GM12878 (cell line): ENCODE measurements around the gene TGFBR1. TPM values are rescaled to one million over a fixed set of nuclear protein-coding genes. Genes with fewer than 3 reads are reported as not detected.

Experiments used
- ASH2L ChIP-seq: fragments of 300-600, 200-600 bp; sonication (generic); IDR thresholded peaks from 2 replicates; pipeline ENCODE4 v1.6.1; 2017; ENCODE audit warnings: low read depth, mild to moderate bottlenecking, borderline replicate concordance
- CBX5 ChIP-seq: sonication (generic); IDR thresholded peaks from 2 replicates; pipeline ENCODE4 v1.6.1; 2016; ENCODE audit warnings: low read depth, moderate library complexity, mild to moderate bottlenecking, inconsistent platforms
- CHD4 ChIP-seq: fragments of 200-600 bp; sonication (generic); IDR thresholded peaks from 2 replicates; pipeline ENCODE4 v1.6.1; 2016; ENCODE audit warnings: mild to moderate bottlenecking
- DPF2 ChIP-seq: fragments of 450-650 bp; IDR thresholded peaks from 2 replicates; pipeline ENCODE4 v1.6.1; 2017; ENCODE audit warnings: mild to moderate bottlenecking
- ESRRA ChIP-seq: IDR thresholded peaks from 2 replicates; pipeline ENCODE4 v1.6.1; 2012; ENCODE audit warnings: mild to moderate bottlenecking, low read length, improper control_type of control experiment
- ETV6 ChIP-seq, 2 experiments: fragments of 450-650 bp in 1 of 2; IDR thresholded peaks in 1 of 2; conservative IDR thresholded peaks in 1 of 2; 2 replicates each; pipeline ENCODE4 v1.6.1; 2014; ENCODE audit warnings: antibody characterized with exemption in 1 of 2, borderline replicate concordance in 1 of 2, low read depth in 1 of 2, mild to moderate bottlenecking in 1 of 2, moderate library complexity in 1 of 2
- FOXM1 ChIP-seq: IDR thresholded peaks from 2 replicates; pipeline ENCODE4 v1.6.1; 2012; ENCODE audit warnings: low read depth, mild to moderate bottlenecking, inconsistent platforms, low read length, moderate library complexity
- HDGF ChIP-seq: fragments of 450-650 bp; IDR thresholded peaks from 2 replicates; pipeline ENCODE4 v1.6.1; 2016; ENCODE audit warnings: antibody characterized with exemption
- KDM1A ChIP-seq: fragments of 200-600 bp; sonication (generic); IDR thresholded peaks from 2 replicates; pipeline ENCODE4 v1.6.1; 2016; ENCODE audit warnings: borderline replicate concordance
- LARP7 ChIP-seq: fragments of 450-650 bp; IDR thresholded peaks from 2 replicates; pipeline ENCODE4 v1.6.1; 2017; ENCODE audit warnings: mild to moderate bottlenecking
- MXI1 ChIP-seq: fragments of 150-350 bp; IDR thresholded peaks from 2 replicates; pipeline ENCODE4 v1.6.1; 2011; ENCODE audit warnings: low read depth, mild to moderate bottlenecking, inconsistent platforms, low read length, improper control_type of control experiment
- NBN ChIP-seq: fragments of 450-650 bp; IDR thresholded peaks from 2 replicates; pipeline ENCODE4 v1.6.1; 2016
- NFIC ChIP-seq: IDR thresholded peaks from 2 replicates; pipeline ENCODE4 v1.6.1; 2012; ENCODE audit warnings: low read depth, mild to moderate bottlenecking, inconsistent platforms, low read length, moderate library complexity
- NFXL1 ChIP-seq: fragments of 450-650 bp; IDR thresholded peaks from 2 replicates; pipeline ENCODE4 v1.6.1; 2017; ENCODE audit warnings: antibody characterized with exemption, mild to moderate bottlenecking, borderline replicate concordance
- RAD21 ChIP-seq: IDR thresholded peaks from 2 replicates; pipeline ENCODE4 v1.6.1; 2011; ENCODE audit warnings: mild to moderate bottlenecking, low read depth, low read length, moderate library complexity; ENCODE audit not compliant: insufficient read depth
- SIX5 ChIP-seq: IDR thresholded peaks from 2 replicates; pipeline ENCODE4 v1.6.1; 2011; ENCODE audit warnings: mild to moderate bottlenecking, low read depth, low read length, moderate library complexity; ENCODE audit not compliant: severe bottlenecking
- STAT3 ChIP-seq: IDR thresholded peaks from 2 replicates; pipeline ENCODE4 v1.6.1; 2011; ENCODE audit warnings: low read depth, low read length, improper control_type of control experiment
- TARDBP ChIP-seq: IDR thresholded peaks from 2 replicates; pipeline ENCODE4 v1.6.1; 2016; ENCODE audit warnings: borderline replicate concordance
- TBL1XR1 ChIP-seq: IDR thresholded peaks from 2 replicates; pipeline ENCODE4 v1.6.1; 2012; ENCODE audit warnings: low read depth, low read length, improper control_type of control experiment
- TCF7 ChIP-seq: IDR thresholded peaks from 2 replicates; pipeline ENCODE4 v1.6.1; 2014; ENCODE audit warnings: antibody characterized with exemption, borderline replicate concordance
- YBX1 ChIP-seq: fragments of 450-650 bp; IDR thresholded peaks from 2 replicates; pipeline ENCODE4 v1.6.1; 2016; ENCODE audit warnings: antibody characterized with exemption
- ZBED1 ChIP-seq: IDR thresholded peaks from 2 replicates; pipeline ENCODE4 v1.6.1; 2016; ENCODE audit warnings: borderline replicate concordance
- ZBTB40 ChIP-seq: fragments of 450-650 bp; IDR thresholded peaks from 2 replicates; pipeline ENCODE4 v1.6.1; 2016; ENCODE audit warnings: mild to moderate bottlenecking, moderate library complexity, borderline replicate concordance
- ZNF24 ChIP-seq: fragments of 450-650 bp; IDR thresholded peaks from 2 replicates; pipeline ENCODE4 v1.6.1; 2017; ENCODE audit warnings: antibody characterized with exemption, mild to moderate bottlenecking
- ZSCAN29 ChIP-seq: fragments of 450-650 bp; IDR thresholded peaks from 2 replicates; pipeline ENCODE4 v1.6.1; 2017; ENCODE audit warnings: mild to moderate bottlenecking, moderate library complexity
- polyA plus RNA-seq, 11 experiments: library from polyadenylated mRNA; depleted of rRNA in 4 of 11; unstranded in 6 of 11; stranded (reverse) in 5 of 11; fragments of >200 nt; fragmentation: Nextera tagmentation in 4 of 11; fragmentation: Illumina TruSeq in 1 of 11; extraction: Ambion mirVana in 4 of 11; extraction: Trizol in 1 of 11; gene quantifications; 1 replicate in 1 of 11; 2 replicates in 10 of 11; pipeline versions ENCODE4 v1.2.1 to v1.2.3, GENCODE V29; 2011 to 2016; ENCODE audit warnings: inconsistent platforms in 2 of 11, missing spikeins in 2 of 11, low read depth in 1 of 11
- total RNA-seq, 4 experiments: library from RNA; depleted of rRNA in 3 of 4; stranded (reverse); fragments of >200 nt in 3 of 4; fragmentation: Illumina TruSeq in 1 of 4; extraction: Trizol in 1 of 4; gene quantifications; 2 replicates each; pipeline versions ENCODE4 v1.2.1 to v1.2.3, GENCODE V29; 2013 to 2021
- TF ChIP-seq, protein P1 (sequence below): fragments of 450-650 bp; IDR thresholded peaks from 2 replicates; pipeline ENCODE4 v1.6.1; 2016; ENCODE audit warnings: mild to moderate bottlenecking
- TF ChIP-seq, protein P2 (sequence below): fragments of 450-650 bp; IDR thresholded peaks from 2 replicates; pipeline ENCODE4 v1.6.1; 2017; ENCODE audit warnings: borderline replicate concordance

The TGFBR1 gene
- total and polyA plus RNA-seq, 10 of the 15 experiments (the other 5 are each of a cell fraction or from before 2014, with no cell fraction given), result 2.9 to 27.2 (median 16.6) TPM

GRCh38 chr9:99118782-99119466 is 14.0 kb downstream of the TGFBR1 start (continued):
- TF ChIP-seq, protein P1, sequence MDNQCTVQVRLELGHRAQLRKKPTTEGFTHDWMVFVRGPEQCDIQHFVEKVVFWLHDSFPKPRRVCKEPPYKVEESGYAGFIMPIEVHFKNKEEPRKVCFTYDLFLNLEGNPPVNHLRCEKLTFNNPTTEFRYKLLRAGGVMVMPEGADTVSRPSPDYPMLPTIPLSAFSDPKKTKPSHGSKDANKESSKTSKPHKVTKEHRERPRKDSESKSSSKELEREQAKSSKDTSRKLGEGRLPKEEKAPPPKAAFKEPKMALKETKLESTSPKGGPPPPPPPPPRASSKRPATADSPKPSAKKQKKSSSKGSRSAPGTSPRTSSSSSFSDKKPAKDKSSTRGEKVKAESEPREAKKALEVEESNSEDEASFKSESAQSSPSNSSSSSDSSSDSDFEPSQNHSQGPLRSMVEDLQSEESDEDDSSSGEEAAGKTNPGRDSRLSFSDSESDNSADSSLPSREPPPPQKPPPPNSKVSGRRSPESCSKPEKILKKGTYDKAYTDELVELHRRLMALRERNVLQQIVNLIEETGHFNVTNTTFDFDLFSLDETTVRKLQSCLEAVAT, result peak; percentile 84; the same call in 1 of the 2 replicates
- TF ChIP-seq RAD21 (no peak), ZSCAN29 (no peak), MXI1 (no peak), LARP7 (no peak), NFIC (peak; percentile 84), TBL1XR1 (peak; percentile 9; the same call in 1 of the 2 replicates), CBX5 (no peak), FOXM1 (peak; percentile 61; the same call in 1 of the 2 replicates), ASH2L (no peak), HDGF (no peak; the same call in 1 of the 2 replicates), TCF7 (no peak), ETV6 (conservative IDR thresholded peaks at IDR 0.05 in 1 of 2, IDR thresholded peaks at IDR 0.05 in 1 of 2; ENCODE audit: borderline replicate concordance in 1 of 2, low read depth in 1 of 2) (peak in 1 of 2 experiments; percentile 95; a peak in 2 of 4 replicates), YBX1 (no peak), NBN (peak; percentile 89), TARDBP (no peak), ESRRA (no peak), CHD4 (no peak), DPF2 (peak; percentile 90), ZBED1 (0 out of 2 replicates have a peak, but pooled peaks have one; percentile 45), NFXL1 (no peak), ZBTB40 (no peak), STAT3 (no peak), SIX5 (no peak), KDM1A (no peak), ZNF24 (peak; percentile 83)
- TF ChIP-seq, protein P2, sequence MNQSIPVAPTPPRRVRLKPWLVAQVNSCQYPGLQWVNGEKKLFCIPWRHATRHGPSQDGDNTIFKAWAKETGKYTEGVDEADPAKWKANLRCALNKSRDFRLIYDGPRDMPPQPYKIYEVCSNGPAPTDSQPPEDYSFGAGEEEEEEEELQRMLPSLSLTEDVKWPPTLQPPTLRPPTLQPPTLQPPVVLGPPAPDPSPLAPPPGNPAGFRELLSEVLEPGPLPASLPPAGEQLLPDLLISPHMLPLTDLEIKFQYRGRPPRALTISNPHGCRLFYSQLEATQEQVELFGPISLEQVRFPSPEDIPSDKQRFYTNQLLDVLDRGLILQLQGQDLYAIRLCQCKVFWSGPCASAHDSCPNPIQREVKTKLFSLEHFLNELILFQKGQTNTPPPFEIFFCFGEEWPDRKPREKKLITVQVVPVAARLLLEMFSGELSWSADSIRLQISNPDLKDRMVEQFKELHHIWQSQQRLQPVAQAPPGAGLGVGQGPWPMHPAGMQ, result no peak
